Activated T-cell treated with anti-CD3 and anti-CD28 coated beads for 4 hours (primary cell): ENCODE measurements around the gene NRXN3.

Source experiments
- DNase-seq: peaks from one replicate; pipeline ENCODE4 v3.0.0-alpha.2; 2020

Gene NRXN3

GRCh38 chr14:79465651-79466050 is 1295.5 kb downstream of the NRXN3 start:
- DNase-seq: no peak

- DNase-seq: no peak
Measured at GRCh38 chr14:79466938-79467527, 1296.9 kb downstream of the NRXN3 start.

DNA sequence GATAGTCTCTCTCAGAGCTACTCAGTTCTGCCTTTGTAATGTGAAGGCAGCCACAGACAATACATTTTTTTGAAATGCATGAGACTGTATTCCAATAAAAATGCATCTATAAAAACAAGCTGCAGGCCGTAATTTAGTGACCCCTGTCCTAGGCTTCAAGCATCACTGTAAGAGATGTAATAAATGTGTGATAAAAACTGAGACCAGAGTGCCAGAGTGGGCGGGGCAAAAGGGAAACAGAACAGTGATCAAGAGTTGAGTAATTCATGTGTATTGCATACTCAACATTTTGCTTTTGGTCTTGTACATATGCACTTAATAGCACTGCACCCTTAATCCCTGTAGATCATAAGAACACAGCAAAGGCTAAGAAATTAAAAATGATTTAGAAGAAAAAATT is 1297.7 kb downstream of the NRXN3 start:
- no peak for DNase-seq

GRCh38 chr14:79468486-79468885 is 1298.3 kb downstream of the NRXN3 start:
- DNase-seq: no peak

DNA sequence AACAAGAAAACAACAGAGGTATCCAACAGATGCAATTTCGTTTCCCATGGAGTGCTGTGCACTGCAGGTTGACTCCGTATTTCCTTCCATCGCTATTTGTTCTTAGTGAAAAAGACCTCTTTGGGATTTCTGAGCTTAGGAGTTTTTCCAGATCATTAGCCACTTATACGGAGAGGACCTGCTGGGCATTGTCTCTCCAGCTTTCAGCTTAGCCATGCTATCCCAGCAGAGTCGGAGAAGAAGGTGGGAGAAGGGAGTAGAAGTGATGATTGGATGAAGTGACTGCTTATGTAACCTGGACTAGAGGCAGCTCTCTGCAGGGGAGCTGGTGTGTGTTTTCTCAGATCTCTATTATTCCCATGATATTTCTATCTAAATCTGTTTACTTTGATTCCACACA is 1303.5 kb downstream of the NRXN3 start:
- no peak for DNase-seq

- DNase-seq: no peak
Measured at GRCh38 chr14:79475887-79476532, 1305.8 kb downstream of the NRXN3 start.

DNA sequence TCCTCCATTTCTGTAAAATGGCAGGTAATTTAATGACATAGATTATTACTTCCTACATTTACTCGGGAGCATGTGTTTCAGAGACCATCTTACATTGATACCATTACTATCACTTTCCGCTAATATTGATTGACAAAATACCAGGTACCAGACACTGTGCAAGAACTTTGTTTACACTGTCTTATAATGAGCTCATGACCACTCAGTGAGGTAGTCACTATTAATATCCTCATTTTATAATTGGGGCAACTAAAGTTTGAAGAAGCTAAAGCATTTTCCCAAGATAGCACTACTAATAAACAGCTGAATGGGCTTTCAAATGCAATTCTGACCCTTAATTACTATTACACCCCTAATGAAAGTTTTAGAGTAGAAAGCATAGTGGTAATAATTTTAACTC is 1306.4 kb downstream of the NRXN3 start:
- DNase-seq: no peak

GRCh38 chr14:79480212-79480611 is 1310.0 kb downstream of the NRXN3 start:
- no peak for DNase-seq

- DNase-seq: no peak
Measured at GRCh38 chr14:79482825-79483224, 1312.7 kb downstream of the NRXN3 start.

GRCh38 chr14:79483477-79484388 is 1313.6 kb downstream of the NRXN3 start:
- DNase-seq: no peak

DNA sequence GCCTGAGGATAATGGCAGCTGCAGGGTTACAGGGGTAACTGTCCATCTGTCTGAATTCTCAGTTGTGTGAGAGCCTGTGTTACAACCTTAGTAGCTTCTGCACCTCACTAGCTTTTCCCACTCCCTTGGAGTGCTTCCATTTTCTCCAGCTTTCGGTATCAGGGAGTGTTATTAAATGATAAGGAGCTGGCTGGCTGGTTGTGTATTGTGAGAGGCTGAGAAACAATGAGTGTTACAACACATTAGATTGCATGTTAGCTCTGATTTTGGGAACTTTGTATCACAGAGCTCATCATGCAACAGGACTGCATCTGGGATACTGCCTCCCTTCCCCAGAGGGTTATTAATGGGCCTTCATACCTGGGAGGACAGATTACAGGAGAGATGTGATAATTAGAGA is 1317.5 kb downstream of the NRXN3 start:
- no peak for DNase-seq

DNA sequence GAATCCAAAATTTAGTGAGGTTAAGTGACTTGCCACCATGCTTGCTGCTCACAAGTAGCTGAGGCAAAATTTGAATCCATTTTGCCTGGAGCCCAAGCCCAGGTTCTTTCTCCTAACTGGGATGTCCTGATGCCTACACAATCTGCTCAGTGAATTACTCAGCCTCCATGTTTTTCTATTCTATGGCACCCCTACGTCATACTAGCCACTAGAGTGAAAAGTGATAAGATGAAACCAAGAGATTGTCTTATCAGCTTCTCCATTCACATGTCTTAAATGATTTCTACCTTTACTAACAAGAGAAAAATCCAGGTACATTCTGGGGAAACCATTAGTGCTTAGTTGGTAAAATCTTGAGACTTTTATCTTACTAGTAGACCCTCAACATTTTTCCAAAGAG is 1321.0 kb downstream of the NRXN3 start:
- no peak for DNase-seq

DNA sequence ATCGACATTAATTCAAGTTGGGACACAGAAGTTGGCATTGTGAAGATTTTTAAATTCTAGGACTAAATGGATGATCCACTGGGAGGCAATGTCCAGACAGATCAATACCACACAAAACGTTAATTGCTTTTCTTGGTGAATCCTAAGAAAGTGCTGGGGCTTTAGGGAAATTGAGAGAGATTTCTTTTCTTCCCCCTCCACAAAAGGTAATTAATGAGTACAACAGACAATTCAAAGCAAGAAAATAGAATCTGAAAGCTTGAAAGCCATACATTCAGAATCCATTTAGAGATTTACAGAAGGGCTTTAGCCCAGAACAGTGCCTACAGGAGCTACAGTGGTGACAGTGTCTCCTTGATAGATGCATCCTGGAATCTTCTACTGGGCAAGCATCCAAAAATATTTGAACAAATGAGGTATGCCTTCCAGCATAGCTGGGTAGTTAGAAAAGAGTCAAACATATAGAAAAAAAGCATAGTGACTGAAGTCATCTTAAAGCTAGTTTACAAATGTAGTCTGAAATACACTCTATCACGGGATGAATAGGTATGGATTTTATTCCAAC is 1323.0 kb downstream of the NRXN3 start:
- DNase-seq: no peak

- DNase-seq: no peak
Measured at GRCh38 chr14:79496701-79497100, 1326.5 kb downstream of the NRXN3 start.

DNA sequence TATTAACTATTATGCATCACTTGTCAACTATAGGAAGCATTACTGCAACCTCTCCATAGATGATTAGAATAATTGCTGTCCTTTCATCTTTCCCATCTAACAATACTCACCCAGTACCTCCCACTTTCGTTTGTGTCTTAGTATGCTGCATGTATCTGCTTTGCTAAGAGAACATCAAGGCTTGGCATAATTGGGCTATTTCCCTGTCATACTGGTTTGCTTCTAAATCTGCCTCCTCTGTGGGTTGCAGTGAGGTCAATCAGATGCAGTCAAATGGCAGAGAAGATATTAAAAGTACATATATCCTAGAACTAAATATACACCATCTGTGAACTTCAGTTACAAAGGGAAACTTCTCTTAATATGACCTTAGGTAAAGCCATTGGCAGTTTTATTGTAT is 1330.3 kb downstream of the NRXN3 start:
- DNase-seq: no peak

DNA sequence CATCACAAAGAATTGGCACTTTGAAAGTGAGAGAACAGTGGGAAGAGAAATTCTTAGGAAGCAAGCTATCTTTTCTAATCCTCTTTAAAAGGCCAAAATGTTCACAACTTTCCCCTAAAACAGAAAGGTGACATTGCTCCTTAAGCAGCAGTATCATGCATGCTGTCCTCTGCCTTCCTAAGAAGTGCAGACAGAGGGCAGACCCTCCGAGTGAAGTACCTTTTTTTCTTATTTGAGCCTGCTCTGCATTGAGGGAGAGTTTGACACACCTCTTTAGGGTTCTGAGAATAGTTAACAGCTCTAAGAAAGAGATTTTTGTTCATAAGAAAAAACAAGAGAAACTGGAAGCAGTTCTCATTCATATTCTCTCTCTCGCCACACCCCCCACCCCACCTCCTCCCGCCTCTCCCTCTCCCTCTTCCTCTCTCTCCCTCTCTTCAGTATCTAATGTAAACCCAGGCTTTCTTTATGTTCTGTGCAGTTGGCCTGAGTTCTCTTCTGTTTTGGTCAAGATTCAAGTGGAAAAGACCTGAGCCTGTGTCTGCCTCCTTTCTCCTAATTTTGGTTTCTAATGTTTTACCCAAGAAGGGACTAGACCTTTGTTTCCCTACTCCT is 1332.1 kb downstream of the NRXN3 start:
- no peak for DNase-seq

DNA sequence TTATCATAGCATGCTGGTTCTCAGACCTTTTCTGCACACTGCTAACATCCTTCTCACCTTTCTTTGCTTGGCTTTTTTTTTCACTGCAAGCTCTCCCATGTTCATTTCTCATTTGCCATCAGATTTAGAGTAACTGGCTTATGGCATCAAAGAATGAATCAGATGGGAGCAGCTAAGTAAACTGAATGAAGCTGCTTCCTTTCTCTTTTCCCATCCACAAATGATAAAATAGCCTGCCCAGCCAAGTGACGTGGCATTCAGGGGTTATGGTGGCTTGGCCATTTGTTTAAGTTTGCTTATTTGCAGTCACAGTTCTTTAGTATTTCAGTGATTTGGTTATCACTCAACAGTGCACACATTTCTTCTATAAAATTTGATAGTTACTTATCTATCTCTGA is 1332.6 kb downstream of the NRXN3 start:
- no peak for DNase-seq

DNA sequence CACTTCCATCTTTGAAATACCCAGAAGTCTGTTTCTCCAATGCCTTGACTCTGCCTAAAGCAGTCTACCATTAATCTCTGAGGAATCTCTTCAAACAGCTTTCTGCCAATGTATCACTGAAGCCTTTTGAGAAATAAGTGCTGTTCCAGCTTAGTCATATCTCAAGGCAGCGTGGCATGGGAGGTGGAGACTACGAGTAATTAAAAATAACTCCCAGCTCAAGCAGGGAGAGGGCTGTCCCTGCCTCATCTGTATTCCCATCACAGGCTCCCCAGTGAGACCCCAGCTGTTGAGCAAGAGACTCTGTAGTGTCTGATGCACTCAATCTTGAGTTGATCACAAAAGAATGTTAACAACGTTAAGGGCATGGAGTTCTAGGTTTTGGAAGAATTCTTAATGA is 1340.5 kb downstream of the NRXN3 start:
- DNase-seq: no peak

- DNase-seq: no peak
Measured at GRCh38 chr14:79511146-79511545, 1341.0 kb downstream of the NRXN3 start.

GRCh38 chr14:79513446-79513845 is 1343.3 kb downstream of the NRXN3 start:
- no peak for DNase-seq

DNA sequence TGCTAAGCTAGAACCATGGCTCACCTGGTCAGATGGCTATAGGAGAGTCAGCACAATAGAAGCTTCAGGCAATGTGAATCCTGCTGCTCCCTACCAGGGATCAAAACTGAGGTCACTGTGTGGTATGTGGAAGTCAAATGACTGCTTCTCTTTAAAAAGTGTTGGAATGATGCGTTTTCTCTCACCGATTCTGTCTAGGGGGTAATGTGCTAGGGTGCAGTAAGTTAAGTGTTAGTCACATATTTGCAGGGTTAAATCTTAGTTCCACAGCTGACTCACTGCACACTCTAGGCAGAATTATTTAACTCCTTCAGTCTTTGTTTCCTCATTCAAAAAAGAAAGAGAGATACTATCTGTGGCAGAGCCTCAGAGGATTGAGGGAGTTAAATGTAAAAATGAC is 1344.5 kb downstream of the NRXN3 start:
- DNase-seq: no peak

GRCh38 chr14:79515158-79515557 is 1345.0 kb downstream of the NRXN3 start:
- no peak for DNase-seq

GRCh38 chr14:79516009-79516408 is 1345.8 kb downstream of the NRXN3 start:
- DNase-seq: no peak
